DMS 273 (cell line): Measurements from ENCODE around the gene MAML3.

Experiments used
- DNase-seq: peaks from one replicate; lab custom pipeline; 2025; ENCODE audit not compliant: unreplicated experiment; lab: John Stamatoyannopoulos, UW

Gene MAML3

DNA sequence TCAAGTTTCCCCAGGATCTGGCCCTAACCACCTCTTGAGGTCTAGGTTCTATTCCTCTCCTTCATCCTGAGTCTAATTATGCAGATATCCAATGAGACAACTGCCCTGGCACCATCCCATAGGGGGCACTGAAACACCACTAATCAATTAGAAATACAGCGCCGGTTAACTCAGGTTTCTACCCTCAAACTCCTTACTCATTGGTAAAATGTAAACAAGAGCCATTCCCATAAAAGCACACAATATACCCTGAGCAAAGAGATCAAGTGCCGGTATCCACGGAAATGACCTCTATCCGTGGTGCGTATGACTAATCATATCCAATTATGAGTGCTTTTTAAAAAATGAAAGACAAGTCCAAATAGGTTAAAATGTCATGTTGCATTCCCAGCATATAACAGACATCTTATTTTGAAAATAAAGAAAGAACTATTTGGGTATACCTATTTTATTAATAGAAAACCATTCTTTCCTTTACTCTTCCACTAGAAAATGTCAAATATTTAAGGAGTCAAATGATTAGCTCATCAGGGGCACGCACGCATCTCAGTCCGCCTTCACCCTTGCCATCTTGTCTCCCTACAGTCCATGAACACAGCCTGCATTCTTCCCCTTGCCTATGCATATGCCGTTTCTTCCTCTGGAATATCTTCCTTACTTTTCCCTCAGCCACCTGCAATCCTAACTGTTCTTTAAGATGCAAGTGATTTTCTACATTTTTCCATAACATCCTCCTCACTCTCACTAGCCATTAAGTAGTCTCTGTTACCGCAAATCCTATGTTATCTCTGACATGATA lies 141.1 kb downstream of the MAML3 start:
- peak; percentile 44 for DNase-seq

DNA sequence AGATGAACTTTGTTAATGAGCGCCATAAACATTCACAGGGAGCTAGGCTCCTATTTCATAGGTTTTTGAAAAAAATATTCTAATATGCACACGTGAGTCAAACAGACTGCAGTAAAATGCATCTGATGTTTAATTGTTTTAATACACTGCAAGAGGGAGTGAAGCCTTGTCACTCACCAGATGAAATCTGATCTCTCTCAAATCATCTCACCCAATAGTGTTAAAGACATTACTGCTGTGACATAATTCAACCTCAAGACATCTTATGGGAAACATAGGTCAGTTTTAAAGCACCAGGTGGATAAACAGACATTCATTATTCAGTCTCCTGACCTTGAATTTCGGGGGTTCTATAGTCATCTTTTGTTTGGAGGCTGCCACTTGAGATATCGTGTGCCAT lies 148.3 kb downstream of the MAML3 start:
- DNase-seq = peak; percentile 57

DNA sequence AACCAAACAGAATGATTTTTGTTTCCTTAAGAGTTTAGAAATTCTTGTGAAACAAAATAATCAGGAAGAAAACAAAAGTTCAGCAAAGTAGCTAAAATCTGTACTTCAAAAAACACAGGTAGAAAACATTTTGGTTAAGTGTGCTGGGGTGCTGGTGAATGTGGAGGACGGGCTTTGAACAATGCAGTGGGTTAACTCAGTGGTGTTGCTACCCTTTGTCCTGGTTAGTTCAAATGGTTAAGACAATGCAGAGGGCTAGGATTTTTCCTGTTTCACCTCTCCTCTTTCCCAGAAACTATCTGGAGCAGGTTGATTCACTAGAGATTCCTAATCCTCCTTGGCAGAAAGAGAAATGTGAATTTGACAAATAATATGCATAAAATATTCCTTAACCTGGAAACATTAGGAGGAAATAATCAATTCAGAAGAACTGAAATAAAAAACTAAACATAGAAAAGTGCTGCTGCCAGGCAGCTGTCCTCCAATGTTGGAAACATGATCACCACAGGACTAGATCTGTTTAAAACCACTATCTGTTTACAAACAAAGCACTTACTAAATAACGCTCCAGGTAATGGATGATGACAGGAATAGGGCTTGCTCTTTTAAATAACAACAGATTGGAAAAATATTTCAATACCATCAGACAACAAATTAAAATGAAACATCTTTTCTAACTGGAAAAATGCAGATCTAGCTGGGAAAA lies 148.9 kb downstream of the MAML3 start:
- DNase-seq = peak; percentile 30

DNA sequence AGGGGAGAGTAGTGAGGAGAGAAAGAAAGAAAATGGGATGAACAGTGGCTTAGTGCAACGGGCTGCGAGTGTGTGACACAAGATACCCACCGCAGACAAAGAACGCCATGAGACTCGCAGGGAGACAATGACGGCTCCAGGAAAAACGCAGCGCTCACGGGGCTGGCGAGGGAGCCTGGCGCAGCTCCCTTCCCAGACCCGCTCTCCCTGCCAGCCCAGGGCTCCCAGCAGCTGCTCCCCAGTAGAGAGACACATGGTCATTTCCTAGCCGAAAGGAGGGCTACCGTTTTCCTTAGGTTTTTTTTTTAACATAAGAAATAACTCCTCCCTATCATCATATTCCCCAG lies 149.5 kb downstream of the MAML3 start:
- DNase-seq = peak; percentile 85

DNA sequence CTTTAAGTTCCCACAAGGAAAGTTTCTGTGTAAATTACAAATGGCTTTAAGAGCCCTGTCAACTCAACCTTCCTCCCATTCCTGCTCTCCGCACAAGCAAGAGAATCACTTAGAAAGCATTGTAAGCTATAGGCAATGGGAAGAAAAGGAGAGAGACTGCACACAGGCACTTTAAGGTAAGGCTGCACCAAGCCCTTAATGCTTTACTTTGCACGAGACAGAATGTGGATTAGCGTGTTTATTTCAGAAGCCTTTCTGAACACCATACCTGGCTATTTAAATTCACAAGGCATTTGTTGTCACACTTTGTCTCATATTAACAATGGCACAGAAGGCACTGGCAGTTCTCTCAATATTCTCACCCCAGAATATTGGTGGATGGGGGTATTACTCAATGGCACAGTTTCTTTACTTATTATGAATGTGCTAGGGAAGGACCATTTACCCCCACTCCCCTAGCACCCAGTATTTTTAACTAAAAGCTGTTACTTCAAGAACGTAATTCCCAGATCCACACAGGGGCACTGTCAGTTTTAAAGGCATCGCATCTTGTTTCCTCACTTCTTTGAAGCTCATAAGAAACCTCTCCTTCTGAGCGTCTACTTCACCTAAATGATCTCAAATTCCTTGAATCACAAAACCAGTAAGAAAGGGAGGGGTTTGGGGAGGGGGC lies 150.0 kb downstream of the MAML3 start:
- no peak for DNase-seq

DNA sequence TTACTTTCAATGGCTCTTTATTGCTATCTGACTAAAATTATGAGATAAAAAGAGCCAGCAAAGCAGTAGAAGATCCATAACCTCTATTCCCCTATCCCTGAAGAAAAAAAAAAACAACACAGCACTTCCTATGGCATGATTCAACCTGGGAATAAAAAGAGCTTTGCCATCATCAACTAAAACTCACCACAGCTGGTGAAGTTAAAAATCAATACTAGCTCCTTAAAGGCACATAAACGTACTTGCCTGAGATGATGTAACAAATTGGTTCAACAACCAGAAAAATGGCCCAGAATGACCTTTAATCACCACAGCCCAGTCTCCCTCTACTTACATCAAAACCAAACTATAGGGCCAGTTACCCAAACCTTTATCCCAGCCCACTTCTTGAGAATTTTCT lies 153.8 kb downstream of the MAML3 start:
- no peak for DNase-seq

DNA sequence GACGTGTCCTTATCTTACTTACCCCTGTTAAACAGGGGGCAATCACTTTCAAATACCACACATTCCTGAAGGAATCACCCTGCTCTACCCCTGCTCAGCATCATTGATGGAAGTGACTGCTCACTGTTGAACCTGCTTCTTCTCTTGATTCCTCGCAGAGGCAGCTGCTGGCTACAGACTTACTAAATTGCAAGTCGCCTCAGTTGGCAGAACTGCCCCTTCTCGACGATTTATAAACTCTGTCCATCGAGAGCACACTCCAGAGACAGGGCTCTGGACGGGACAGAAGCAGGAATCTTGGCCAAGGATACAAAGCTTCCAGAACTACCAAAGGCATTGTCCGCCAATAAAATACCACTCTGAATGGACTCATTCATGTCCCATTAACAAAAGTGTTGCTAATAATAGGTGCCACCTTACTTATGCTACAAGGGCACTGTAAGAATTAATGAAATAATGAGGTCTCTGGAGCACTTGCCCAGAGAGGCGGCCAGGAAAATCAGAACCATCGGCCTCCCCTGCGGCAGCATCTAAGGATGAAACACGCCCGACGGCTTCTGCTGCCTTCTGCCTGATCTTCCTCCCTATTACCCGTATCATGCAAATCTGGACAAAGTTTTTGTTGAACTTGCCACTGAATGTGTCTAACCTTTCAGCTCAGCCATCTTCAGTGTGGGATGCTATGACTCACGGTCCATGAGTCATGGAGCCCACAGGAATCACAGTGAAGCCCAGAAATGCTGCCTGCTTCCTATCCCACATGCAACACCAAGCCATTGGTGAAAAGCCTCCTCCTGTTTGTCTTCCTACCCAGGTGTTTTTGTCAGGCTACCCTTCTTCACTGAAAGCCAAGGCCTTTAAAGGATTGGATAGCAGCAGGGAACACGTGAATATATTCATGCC lies 164.9 kb downstream of the MAML3 start:
- DNase-seq = peak; percentile 23

DNA sequence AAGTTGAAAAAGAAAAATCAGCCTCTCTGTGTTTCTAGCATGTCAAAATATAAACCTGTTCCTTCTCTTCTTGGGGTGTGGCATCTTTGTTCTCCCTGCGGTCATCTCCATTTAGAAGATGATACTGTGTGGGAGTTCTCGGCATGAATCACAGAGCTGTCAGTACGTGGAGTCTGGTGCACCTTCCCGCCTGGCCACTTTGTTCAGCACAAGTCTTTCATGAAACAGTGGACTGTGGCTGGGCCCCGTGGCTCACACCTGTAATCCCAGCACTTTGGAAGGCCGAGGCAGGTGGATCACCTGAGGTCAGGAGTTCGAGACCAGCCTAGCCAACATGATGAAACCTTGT lies 166.5 kb downstream of the MAML3 start:
- DNase-seq = no peak

DNA sequence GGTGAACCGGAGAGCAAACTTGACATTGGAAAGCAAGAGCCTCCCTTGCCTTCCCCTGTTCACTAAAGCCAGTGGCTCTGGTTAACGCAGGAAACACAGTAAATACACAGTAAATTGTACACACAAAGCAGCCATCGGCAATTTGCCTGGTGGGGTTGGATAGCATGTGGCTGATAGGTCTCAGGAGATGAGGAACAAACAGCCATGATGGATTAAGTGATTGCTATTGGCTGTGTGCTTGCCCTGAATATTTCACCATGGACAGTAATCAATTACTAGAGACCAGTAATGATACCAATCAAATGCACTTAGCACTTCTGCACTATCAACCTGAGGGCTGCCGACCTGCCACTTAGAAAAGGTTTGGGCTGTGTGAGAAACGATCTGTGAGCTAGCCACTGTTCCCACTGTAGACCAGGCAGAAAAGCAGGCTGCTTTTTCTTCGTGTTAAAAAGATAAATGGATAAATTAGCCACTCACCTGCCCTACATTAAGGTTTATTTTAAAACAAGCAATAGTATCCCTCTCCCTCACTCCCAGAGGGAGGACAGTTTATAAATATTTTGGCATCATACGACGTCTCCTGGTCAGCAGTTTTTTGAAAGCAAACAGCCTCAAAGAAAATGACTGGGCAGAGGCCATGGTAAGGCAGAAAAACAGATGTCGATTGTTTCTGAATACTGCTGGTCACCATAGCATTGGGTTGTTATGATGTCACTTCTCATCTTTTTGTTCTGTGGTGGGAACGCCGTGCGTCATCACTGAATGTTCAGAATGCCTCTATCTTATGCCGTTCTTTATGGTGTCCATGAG lies 167.1 kb downstream of the MAML3 start:
- DNase-seq = no peak

DNA sequence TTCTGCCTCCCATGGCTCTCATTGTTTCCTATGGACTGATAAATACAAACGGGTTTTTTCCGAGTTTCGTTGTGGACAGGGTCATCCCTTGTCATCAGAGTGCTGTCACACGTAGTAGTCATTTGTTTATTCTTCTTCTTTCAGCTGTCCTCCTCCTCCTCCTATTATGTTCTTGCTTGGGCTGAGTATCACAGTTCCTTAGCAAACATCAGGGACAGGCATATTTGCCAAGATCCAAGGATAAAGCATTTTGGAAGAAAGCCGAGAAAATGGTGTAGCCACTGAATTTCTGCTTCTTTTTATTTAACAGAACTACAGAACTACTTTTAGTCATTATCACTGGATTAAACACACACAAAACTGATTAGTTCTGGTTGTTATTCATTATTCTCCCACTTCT lies 167.9 kb downstream of the MAML3 start:
- no peak for DNase-seq

DNA sequence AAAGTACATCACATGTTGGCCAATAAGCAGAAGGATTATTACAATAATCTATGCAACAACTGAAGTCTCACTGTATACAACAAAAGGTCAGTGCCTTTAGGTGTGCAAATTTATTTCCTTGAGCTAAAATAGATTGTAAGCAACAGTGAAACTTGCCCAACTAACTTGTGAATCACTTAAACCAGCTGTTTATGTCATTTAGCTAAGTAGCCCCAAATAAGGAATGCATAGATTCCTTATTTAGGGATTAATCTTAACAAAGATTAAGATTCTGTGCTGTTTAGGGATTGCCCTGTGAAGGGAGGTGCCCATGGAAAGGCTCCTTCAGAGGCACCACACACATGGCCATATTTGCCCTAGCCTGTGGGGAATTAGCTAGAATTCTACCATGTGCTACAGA lies 168.6 kb downstream of the MAML3 start:
- no peak for DNase-seq

DNA sequence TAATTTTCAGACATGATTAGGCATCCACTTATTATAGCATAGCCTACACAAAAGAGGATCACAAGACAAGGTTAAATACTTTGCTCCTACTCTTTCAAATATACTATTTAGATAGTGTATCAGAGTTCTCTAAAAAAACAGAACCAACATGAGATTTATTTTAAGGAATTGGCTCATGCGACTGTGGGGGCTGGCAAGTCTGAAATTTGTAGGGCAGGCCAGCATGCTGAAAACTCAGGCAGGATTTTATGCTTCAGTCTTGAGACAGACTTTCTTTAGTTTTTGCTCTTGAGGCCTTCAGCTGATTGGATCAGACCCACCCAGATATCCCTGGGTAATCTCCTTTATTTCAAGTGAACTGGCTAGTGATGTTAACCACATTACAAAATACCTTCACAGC lies 169.5 kb downstream of the MAML3 start:
- DNase-seq = no peak

DNA sequence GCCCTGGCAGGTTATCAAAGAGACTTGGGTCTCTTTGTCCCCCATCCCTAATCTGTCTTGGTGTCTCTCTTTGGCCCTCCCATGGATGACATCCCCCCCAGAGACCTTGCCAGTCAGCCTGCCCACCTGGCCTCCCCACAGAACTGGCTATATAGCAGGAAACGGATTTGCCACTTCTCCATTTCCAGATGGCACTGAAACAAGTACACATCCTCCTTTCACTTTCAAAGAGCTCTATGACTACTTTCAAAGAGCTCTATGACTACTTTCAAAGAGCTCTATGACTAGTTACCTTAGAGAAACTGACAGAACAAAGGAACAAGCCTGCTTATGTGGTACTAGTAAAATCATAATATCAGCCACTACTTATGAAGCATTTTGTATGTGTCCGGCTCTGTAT lies 175.3 kb downstream of the MAML3 start:
- DNase-seq = no peak

DNA sequence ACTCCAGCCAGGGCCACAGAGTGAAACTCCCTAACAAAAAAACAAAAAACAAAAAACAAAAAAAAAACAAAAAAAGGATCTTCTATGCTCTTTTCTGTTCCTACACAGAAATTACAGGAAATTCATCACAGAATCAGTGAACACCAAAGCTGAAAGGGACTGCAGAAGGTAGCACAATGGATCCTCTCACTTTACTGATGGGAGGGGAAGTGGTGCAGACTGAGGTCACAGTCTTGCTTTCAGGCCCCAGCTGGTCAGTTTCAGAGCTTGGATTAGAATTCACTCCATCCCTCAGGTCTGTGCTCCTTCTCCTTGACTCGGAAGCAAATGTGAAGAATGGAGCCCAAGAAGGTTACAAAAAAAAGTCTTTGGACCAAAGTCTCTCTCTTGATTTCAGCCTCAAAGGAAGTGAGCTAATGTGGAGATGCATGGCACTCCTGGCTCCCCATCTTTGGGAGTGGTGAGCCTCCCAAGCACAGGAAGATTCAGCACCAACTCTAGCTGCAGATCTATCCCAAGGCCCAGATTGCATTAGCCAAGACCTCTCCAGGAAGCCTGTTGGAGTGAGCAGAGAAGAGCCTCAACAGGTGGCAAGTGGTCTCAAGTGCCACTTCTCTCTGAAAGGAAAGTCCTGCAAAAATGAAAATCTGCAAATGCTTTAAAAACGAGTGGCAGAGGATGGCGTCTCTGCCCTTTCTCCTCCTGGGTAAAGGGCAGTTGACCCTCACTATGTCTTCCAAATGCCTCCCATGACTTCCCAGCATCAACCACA lies 176.0 kb downstream of the MAML3 start:
- no peak for DNase-seq

DNA sequence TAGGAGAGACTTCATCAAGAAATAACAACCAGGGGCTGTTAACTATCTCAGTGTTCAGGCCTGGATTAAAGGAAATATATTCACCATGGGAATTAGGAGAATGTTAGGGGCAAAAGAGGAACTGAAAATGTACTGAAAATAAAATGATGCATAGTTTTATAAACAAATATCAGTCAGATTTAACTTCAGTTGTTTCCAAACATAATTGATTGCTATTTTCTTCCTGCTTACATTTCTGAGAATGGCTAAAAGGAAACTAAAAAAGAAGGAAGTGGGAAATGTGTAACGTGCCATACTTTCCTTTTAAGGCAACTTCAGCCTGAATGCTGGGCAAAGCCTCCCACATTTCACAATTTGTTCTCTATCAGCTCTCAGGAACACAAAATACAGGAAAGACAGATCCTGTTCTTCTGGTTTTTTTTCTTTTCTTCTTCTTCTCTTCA lies 178.1 kb downstream of the MAML3 start:
- no peak for DNase-seq

DNA sequence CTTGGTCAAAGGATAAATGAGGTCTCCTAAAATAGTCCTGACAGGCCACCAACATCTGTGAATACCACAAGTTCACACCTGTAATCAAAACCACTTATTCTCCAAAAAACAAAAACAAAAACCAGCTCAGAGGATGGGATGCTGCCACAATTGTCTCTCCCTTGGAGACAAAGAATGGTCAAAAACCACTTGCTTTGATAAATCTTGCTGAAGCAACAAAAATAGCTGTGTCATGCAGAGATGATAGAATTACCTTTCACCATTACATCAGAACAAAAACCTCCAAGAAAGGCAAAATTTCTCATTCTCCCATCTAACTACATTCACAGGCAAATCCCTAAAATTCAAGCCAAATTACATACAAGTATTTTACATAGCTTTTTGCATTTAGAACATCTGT lies 180.4 kb downstream of the MAML3 start:
- no peak for DNase-seq

DNA sequence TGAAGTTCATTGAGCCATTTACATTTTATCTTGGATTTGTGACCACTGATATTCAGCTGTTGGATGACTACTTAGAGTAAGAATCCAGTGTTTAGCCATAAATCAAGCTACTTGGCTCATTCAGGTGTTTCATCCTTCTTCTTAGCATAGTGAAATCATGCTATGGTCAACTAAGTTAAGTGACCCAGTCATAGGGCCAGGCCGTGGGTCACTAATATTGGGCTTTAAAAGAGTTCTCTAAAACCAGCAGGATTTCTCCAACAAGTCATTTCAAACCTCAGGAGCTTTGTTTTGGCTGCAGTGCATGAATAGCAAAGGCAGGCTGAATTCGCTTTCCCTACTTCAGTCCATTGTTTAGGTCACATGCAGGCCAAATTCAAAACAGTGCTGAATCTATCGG lies 181.0 kb downstream of the MAML3 start:
- no peak for DNase-seq

DNA sequence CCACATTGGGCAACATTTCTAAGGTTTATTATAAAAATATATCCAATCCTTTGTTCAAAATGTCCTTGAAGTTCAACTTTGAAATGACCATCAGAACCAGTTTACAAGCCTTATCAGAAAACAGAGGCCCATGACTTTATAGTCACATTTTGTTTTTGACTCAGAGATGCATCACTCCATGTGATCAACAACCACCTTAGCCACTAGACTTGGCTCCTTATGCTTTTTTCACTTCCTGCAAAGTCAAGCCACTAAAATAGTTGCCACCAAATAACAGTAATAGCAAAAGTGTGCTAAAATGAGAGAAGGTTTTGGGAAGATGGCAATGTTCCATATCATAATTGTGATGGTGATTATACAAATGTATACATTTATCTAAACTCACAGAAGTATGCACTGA lies 181.7 kb downstream of the MAML3 start:
- no peak for DNase-seq

DNA sequence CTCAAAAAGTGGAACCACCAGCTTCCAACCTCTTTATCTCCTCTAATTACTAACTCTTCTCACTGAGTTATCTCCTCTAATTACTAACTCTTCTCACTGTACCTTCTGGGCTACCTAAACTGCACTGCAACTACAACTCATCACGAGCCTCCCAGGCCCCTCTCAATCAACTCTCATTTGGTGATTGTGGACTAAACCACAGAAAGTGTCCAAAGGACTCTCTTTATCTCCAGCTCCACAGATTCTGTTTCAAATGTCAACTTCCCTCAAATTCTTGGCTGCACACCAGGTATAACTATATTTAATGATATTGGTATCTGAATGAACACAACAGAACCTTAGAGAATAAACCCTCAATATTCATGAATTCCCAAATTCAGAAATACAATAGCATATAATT lies 182.9 kb downstream of the MAML3 start:
- DNase-seq = no peak
